ENCODE measurements around the gene SIAE.

Gene SIAE

DNA sequence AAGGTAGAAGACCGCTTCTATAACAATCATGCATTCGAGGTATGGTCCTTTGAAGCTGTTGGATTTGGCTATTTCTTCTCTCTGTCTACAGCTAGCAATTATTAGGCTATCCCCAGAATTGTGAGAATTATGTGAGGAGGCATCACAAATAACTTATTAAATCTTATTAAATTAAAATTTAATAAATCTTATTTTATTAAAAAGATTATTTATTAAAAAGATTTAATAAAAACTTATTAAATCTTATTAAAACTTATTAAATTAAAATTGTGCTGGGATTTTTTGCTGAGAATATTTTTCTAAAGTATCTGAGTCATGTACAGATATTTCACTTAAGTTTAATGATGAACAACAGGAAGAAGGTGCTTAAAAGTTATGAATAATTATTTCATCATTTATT lies 7.9 kb upstream of the SIAE start:
- no peak overlapping the region for H3K4me3 ChIP-seq (ENCODE audit: low read length)
- no peak for TF ChIP-seq CTCF (IDR thresholded peaks at IDR 0.05; ENCODE audit: insufficient read depth, low read depth, low read length, missing control alignments)
- no peak for DNase-seq (ENCODE audit: low read depth)

DNA sequence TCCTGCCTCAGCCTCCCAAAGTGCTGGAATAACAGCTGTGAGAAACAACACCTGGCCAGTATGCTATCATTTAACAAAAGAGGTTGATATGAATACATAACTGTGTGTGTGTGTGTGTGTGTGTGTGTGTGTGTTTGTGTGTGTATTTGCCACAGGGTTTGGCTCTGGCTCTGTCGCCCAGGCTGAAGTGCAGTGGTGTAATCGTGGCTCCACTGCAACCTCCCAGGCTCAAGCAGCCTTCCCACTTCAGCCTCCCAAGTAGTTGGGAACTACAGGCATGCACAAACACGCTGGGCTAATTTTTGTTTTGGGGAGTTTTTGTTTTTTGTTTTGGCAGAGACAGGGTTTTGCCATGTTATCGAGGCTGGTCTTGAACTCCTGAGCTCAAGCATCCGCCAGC lies 4.9 kb upstream of the SIAE start:
- H3K4me3 ChIP-seq (ENCODE audit: low read length): no peak overlapping the region
- no peak for DNase-seq (ENCODE audit: low read depth)
- no peak for TF ChIP-seq CTCF (IDR thresholded peaks at IDR 0.05; ENCODE audit: insufficient read depth, low read depth, low read length, missing control alignments)

DNA sequence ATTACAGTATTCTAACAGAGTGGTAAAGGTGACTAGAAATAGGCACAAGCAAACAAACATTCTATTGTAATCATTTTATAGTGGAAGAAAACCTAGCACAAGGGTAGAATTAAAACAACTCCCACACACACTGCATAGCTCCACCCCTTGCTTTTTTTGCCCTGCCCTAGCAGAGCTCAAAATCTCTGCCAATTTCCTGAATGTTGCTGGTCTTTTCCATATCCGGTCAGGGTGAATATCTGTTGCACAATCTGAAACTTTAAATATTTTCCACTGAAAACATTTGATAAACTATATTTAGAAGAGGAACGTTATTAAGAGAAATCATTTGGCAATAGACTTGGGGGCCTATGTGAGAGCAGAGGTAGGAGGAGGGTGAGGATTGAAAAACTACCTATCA lies 2.8 kb upstream of the SIAE start:
- peak; percentile 13 for DNase-seq (ENCODE audit: low read depth)
- no peak for TF ChIP-seq CTCF (IDR thresholded peaks at IDR 0.05; ENCODE audit: insufficient read depth, low read depth, low read length, missing control alignments)
- H3K4me3 ChIP-seq (ENCODE audit: low read length): no peak overlapping the region

- no peak for TF ChIP-seq CTCF (IDR thresholded peaks at IDR 0.05; ENCODE audit: insufficient read depth, low read depth, low read length, missing control alignments)
- no peak for DNase-seq (ENCODE audit: low read depth)
- peak overlapping the region; percentile 79 for H3K4me3 ChIP-seq (ENCODE audit: low read length)
Measured at GRCh38 chr11:124674571-124674970, 1.0 kb upstream of the SIAE start.

DNA sequence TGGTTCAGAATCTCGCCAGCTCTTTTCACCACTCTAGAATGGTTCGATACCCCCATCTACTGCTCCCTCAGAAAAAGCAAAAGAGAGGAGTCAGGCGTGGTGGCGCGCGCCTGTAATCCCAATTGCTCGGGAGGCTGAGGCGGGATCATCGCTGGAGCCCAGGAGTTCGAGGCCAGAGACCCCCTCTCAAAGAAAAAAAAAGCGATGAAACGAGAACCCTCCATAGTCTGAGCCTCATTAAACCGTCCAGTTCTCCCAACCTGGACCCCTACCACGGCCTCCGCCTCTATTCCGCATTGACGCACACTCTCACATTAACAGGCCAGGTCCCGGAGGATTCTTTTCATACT lies 604 bp upstream of the SIAE start:
- H3K4me3 ChIP-seq (ENCODE audit: low read length): peak overlapping the region; percentile 79
- no peak for TF ChIP-seq CTCF (IDR thresholded peaks at IDR 0.05; ENCODE audit: insufficient read depth, low read depth, low read length, missing control alignments)
- no peak for DNase-seq (ENCODE audit: low read depth)

GRCh38 chr11:124672536-124673215 lies 863 bp downstream of the SIAE start:
- no peak for TF ChIP-seq CTCF (IDR thresholded peaks at IDR 0.05; ENCODE audit: insufficient read depth, low read depth, low read length, missing control alignments)
- peak overlapping the region; percentile 79 for H3K4me3 ChIP-seq (ENCODE audit: low read length)
- no peak for DNase-seq (ENCODE audit: low read depth)

GRCh38 chr11:124670732-124671131 lies 2.8 kb downstream of the SIAE start:
- peak; percentile 11 for TF ChIP-seq CTCF (IDR thresholded peaks at IDR 0.05; ENCODE audit: insufficient read depth, low read depth, low read length, missing control alignments)
- peak; percentile 10 for DNase-seq (ENCODE audit: low read depth)
- H3K4me3 ChIP-seq (ENCODE audit: low read length): no peak overlapping the region
